ENCODE measurements around the gene TRIAP1. TPM values are rescaled to one million over a fixed set of nuclear protein-coding genes. Genes with fewer than 3 reads are reported as not detected.
"Not testable (repeated sequence)": the region's sequence is repeated elsewhere in the genome, so short reads cannot be mapped to it uniquely, and the experiment has no call there.

TRIAP1 gene
- polyA plus RNA-seq, 6 donors from 2014 or later: 49.1 to 66.6 (median 58.4) TPM

- Mint-ChIP-seq H3K9me3 (no peaks in the 10 kb centered on the region), H3K36me3 (peaks cover under 1 to 5% of the 10 kb centered on the region in 2 donors), H3K27ac (peak overlapping the region in 1 of 6 donors; percentile 31), H3K4me3 (peak overlapping the region in 1 of 8 donors; percentile 27), H3K27me3 (no peaks in the 10 kb centered on the region), H3K4me1 (peaks cover 13 to 24% (median 19%) of the 10 kb centered on the region in 3 donors)
- no peak for DNase-seq
- ATAC-seq (ENCODE audit: low read depth in 2 of 2): no peak
Observed at GRCh38 chr12:120462099-120462640, 16.0 kb upstream of the TRIAP1 start.

GRCh38 chr12:120460157-120460556 is 14.0 kb upstream of the TRIAP1 start:
- no peak overlapping the region for H3K4me3 Mint-ChIP-seq
- peaks cover 5 to 11% of the 10 kb centered on the region in 2 donors for H3K36me3 Mint-ChIP-seq
- DNase-seq (no peak), ATAC-seq (ENCODE audit: low read depth in 2 of 2) (no peak)
- no peaks in the 10 kb centered on the region for H3K27me3 Mint-ChIP-seq
- H3K27ac Mint-ChIP-seq: peak overlapping the region in 1 of 6 donors; percentile 25
- H3K4me1 Mint-ChIP-seq: peaks cover 10 to 17% (median 12%) of the 10 kb centered on the region in 3 donors
- no peaks in the 10 kb centered on the region for H3K9me3 Mint-ChIP-seq

GRCh38 chr12:120457133-120457532 is 10.9 kb upstream of the TRIAP1 start:
- H3K4me1 Mint-ChIP-seq: peaks cover 10 to 23% (median 14%) of the 10 kb centered on the region in 3 donors
- no peak overlapping the region for H3K4me3 Mint-ChIP-seq
- ATAC-seq (ENCODE audit: low read depth in 2 of 2): no peak
- H3K27ac Mint-ChIP-seq: peak overlapping the region in 3 of 6 donors; percentile 39 to 86 (median 78)
- H3K9me3 Mint-ChIP-seq: no peaks in the 10 kb centered on the region
- no peak for DNase-seq
- H3K27me3 Mint-ChIP-seq: no peaks in the 10 kb centered on the region
- peaks cover 5 to 11% of the 10 kb centered on the region in 2 donors for H3K36me3 Mint-ChIP-seq

- DNase-seq: no peak
- Mint-ChIP-seq H3K9me3 (no peaks in the 10 kb centered on the region), H3K4me3 (no peak overlapping the region), H3K27me3 (no peaks in the 10 kb centered on the region), H3K27ac (peak overlapping the region in 4 of 6 donors; percentile 7 to 88 (median 40)), H3K4me1 (peaks cover 10 to 23% (median 14%) of the 10 kb centered on the region in 3 donors), H3K36me3 (peaks cover 5 to 11% of the 10 kb centered on the region in 2 donors)
- no peak for ATAC-seq (ENCODE audit: low read depth in 2 of 2)
Observed at GRCh38 chr12:120455302-120455701, 9.1 kb upstream of the TRIAP1 start.

- no peak for DNase-seq
- Mint-ChIP-seq H3K36me3 (peaks cover 0 to 11% of the 10 kb centered on the region in 2 donors), H3K4me1 (peaks cover 13 to 28% (median 14%) of the 10 kb centered on the region in 3 donors)
Observed at GRCh38 chr12:120453977-120454376, 7.8 kb upstream of the TRIAP1 start.

GRCh38 chr12:120453060-120453750 is 7.0 kb upstream of the TRIAP1 start:
- Mint-ChIP-seq H3K4me1 (peaks cover 13 to 30% (median 14%) of the 10 kb centered on the region in 3 donors), H3K4me3 (no peak overlapping the region), H3K27me3 (no peaks in the 10 kb centered on the region), H3K36me3 (peaks cover 0 to 11% of the 10 kb centered on the region in 2 donors), H3K9me3 (no peaks in the 10 kb centered on the region), H3K27ac (peak overlapping the region in 1 of 6 donors; percentile 6)
- no peak for DNase-seq
- ATAC-seq (ENCODE audit: low read depth in 2 of 2): no peak

More at GRCh38 chr12:120453977-120454376, 7.8 kb upstream of the TRIAP1 start:
- peak overlapping the region in 2 of 6 donors; percentile 26 to 34 for H3K27ac Mint-ChIP-seq
- no peaks in the 10 kb centered on the region for H3K9me3 Mint-ChIP-seq
- H3K27me3 Mint-ChIP-seq: no peaks in the 10 kb centered on the region
- H3K4me3 Mint-ChIP-seq: no peak overlapping the region
- ATAC-seq (ENCODE audit: low read depth in 2 of 2): peak; percentile 81 to 83

GRCh38 chr12:120452524-120452923 is 6.3 kb upstream of the TRIAP1 start:
- peak overlapping the region in 1 of 8 donors; percentile 18 for H3K4me3 Mint-ChIP-seq
- not testable (repeated sequence) for ATAC-seq (ENCODE audit: low read depth in 2 of 2); H3K27me3 Mint-ChIP-seq; H3K9me3 Mint-ChIP-seq; DNase-seq
- H3K36me3 Mint-ChIP-seq: peaks cover 0 to 11% of the 10 kb centered on the region in 2 donors
- peak overlapping the region in 3 of 6 donors; percentile 47 to 81 (median 62) for H3K27ac Mint-ChIP-seq
- peaks cover 19 to 37% (median 19%) of the 10 kb centered on the region in 3 donors for H3K4me1 Mint-ChIP-seq

- Mint-ChIP-seq H3K9me3 (peaks cover 0 to 1% (median 0%) of the 10 kb centered on the region in 7 donors), H3K4me3 (peak overlapping the region; percentile 61 to 99 (median 96)), H3K27me3 (no peaks in the 10 kb centered on the region), H3K27ac (peak overlapping the region in 5 of 6 donors; percentile 44 to 99 (median 95)), H3K4me1 (peaks cover 20 to 37% (median 24%) of the 10 kb centered on the region in 3 donors), H3K36me3 (peaks cover 5 to 7% of the 10 kb centered on the region in 2 donors)
- ATAC-seq (ENCODE audit: low read depth in 2 of 2): no peak
- no peak for DNase-seq
Observed at GRCh38 chr12:120447992-120448391, 1.8 kb upstream of the TRIAP1 start.

- H3K27ac Mint-ChIP-seq: peak overlapping the region; percentile 96 to 99 (median 98)
- DNase-seq, H3K9me3 Mint-ChIP-seq, H3K27me3 Mint-ChIP-seq, H3K36me3 Mint-ChIP-seq: not testable (repeated sequence)
- H3K4me1 Mint-ChIP-seq: peaks cover 20 to 37% (median 24%) of the 10 kb centered on the region in 3 donors
- ATAC-seq (ENCODE audit: low read depth in 2 of 2): peak; percentile 20 to 29
- H3K4me3 Mint-ChIP-seq: peak overlapping the region; percentile 93 to 99 (median 98)
Observed at GRCh38 chr12:120446844-120447178, 627 bp upstream of the TRIAP1 start.

- Mint-ChIP-seq H3K4me1 (peaks cover 20 to 46% (median 30%) of the 10 kb centered on the region in 3 donors), H3K9me3 (peaks cover 0 to 1% (median 0%) of the 10 kb centered on the region in 7 donors), H3K36me3 (peaks cover 5 to 7% of the 10 kb centered on the region in 2 donors), H3K27ac (peak overlapping the region in 3 of 6 donors; percentile 42 to 97 (median 84)), H3K4me3 (peak overlapping the region in 7 of 8 donors; percentile 73 to 99 (median 97)), H3K27me3 (no peaks in the 10 kb centered on the region)
- no peak for DNase-seq
- ATAC-seq (ENCODE audit: low read depth in 2 of 2): no peak
Observed at GRCh38 chr12:120444676-120445075, 1.5 kb downstream of the TRIAP1 start.

GRCh38 chr12:120439646-120440247 is 6.4 kb downstream of the TRIAP1 start:
- DNase-seq: peak; percentile 73
- no peaks in the 10 kb centered on the region for H3K9me3 Mint-ChIP-seq
- peak; percentile 55 to 68 for ATAC-seq (ENCODE audit: low read depth in 2 of 2)
- peaks cover 20 to 30% (median 21%) of the 10 kb centered on the region in 3 donors for H3K4me1 Mint-ChIP-seq
- H3K4me3 Mint-ChIP-seq: peak overlapping the region in 6 of 8 donors; percentile 35 to 86 (median 48)
- no peaks in the 10 kb centered on the region for H3K27me3 Mint-ChIP-seq
- peak overlapping the region in 2 of 6 donors; percentile 29 to 47 for H3K27ac Mint-ChIP-seq
- no peaks in the 10 kb centered on the region for H3K36me3 Mint-ChIP-seq

GRCh38 chr12:120438495-120439198 is 7.5 kb downstream of the TRIAP1 start:
- Mint-ChIP-seq H3K4me3 (peak overlapping the region; percentile 81 to 99 (median 96)), H3K27me3 (peaks cover 0 to 4% (median 0%) of the 10 kb centered on the region in 3 donors), H3K9me3 (no peaks in the 10 kb centered on the region), H3K4me1 (peaks cover 20 to 30% (median 21%) of the 10 kb centered on the region in 3 donors), H3K27ac (peak overlapping the region in 5 of 6 donors; percentile 61 to 96 (median 90)), H3K36me3 (no peaks in the 10 kb centered on the region)
- DNase-seq (no peak), ATAC-seq (ENCODE audit: low read depth in 2 of 2) (no peak)

Measured in naive B cell (primary cell).